Tibial artery (tissue), 4 donors: ENCODE results near the gene PRKRIP1.
"Not testable (repeated sequence)": the region's sequence is repeated elsewhere in the genome, so short reads cannot be mapped to it uniquely, and the experiment has no call there.

ENCODE experiments used
- DNase-seq, 2 donors: peaks; one replicate each; pipeline ENCODE4 v3.0.0-alpha.2; 2019
- H3K27ac ChIP-seq, 2 donors: fragments of 200-600 bp; sonication (generic) in 1 of 2; 1 replicate in 1 of 2; 2 replicates in 1 of 2; pipeline ENCODE4 v1.5.1; 2018 to 2019; ENCODE audit warnings: mild to moderate bottlenecking in 1 of 2
- H3K27me3 ChIP-seq, 2 donors: fragments of 200-600 bp; sonication (generic) in 1 of 2; one replicate each; pipeline versions ENCODE4 v1.5.1 to v1.6.0; 2016 to 2019
- H3K36me3 ChIP-seq, 3 donors: fragments of 200-600 bp; sonication (generic) in 2 of 3; one replicate each; pipeline ENCODE4 v1.5.1; 2016 to 2019; ENCODE audit warnings: mild to moderate bottlenecking in 2 of 3
- H3K4me1 ChIP-seq, 4 donors: fragments of 200-600 bp; sonication (generic) in 2 of 4; 1 replicate in 3 of 4; 2 replicates in 1 of 4; pipeline ENCODE4 v1.5.1; 2016 to 2019
- H3K4me3 ChIP-seq, 2 donors: fragments of 200-600 bp; sonication (generic) in 1 of 2; 1 replicate in 1 of 2; 2 replicates in 1 of 2; pipeline ENCODE4 v1.5.1; 2018 to 2019; ENCODE audit warnings: mild to moderate bottlenecking in 2 of 2
- H3K9me3 ChIP-seq, 3 donors: fragments of 200-600 bp; sonication (generic) in 1 of 3; one replicate each; pipeline ENCODE4 v1.5.1; 2016 to 2019
- intact Hi-C: fragments of 100-400 bp; cut with DNase I; formaldehyde crosslinking; loops from one replicate; pipeline ENCODE4 v1.15.0; 2023; ENCODE audit warnings: low total_unique reads
- TF ChIP-seq, protein P1 (sequence below), 2 experiments: fragments of 200-600 bp in 1 of 2; fragments of 450-650 bp in 1 of 2; IDR thresholded peaks; one replicate each; pipeline ENCODE4 v1.5.1; 2017 to 2019; ENCODE audit warnings: antibody characterized with exemption in 2 of 2, mild to moderate bottlenecking in 1 of 2, moderate library complexity in 1 of 2

The PRKRIP1 gene

DNA sequence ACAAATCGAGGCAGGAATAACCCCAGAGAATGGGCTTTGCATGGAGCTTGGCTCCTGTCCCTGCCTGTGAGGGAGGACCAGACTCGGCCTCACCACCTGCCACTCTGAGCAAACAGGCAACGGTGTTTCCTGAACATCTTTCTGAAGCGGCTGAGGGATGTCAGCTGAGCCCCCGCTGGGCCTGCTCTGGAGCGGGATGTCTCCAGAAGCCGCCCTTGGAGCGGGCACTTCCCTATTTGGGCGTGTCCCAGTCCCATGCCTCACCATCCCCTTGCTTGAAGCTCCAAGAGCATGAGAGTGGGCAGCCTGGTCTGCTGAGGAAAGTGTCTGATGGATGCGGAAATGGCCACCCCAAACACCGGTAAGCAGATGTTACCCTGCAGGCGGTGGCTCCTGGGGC lies 58.3 kb downstream of the PRKRIP1 start:
- Histone ChIP-seq H3K27ac (no peak overlapping the region), H3K27me3 (no peaks in the 10 kb centered on the region), H3K9me3 (no peaks in the 10 kb centered on the region), H3K4me3 (no peak overlapping the region), H3K36me3 (peaks cover 33 to 49% (median 39%) of the 10 kb centered on the region in 3 donors), H3K4me1 (no peaks in the 10 kb centered on the region)
- no peak for DNase-seq
- intact Hi-C loops: no loop called here
- TF ChIP-seq, protein P1, sequence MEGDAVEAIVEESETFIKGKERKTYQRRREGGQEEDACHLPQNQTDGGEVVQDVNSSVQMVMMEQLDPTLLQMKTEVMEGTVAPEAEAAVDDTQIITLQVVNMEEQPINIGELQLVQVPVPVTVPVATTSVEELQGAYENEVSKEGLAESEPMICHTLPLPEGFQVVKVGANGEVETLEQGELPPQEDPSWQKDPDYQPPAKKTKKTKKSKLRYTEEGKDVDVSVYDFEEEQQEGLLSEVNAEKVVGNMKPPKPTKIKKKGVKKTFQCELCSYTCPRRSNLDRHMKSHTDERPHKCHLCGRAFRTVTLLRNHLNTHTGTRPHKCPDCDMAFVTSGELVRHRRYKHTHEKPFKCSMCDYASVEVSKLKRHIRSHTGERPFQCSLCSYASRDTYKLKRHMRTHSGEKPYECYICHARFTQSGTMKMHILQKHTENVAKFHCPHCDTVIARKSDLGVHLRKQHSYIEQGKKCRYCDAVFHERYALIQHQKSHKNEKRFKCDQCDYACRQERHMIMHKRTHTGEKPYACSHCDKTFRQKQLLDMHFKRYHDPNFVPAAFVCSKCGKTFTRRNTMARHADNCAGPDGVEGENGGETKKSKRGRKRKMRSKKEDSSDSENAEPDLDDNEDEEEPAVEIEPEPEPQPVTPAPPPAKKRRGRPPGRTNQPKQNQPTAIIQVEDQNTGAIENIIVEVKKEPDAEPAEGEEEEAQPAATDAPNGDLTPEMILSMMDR (IDR thresholded peaks at IDR 0.05): no peak

DNA sequence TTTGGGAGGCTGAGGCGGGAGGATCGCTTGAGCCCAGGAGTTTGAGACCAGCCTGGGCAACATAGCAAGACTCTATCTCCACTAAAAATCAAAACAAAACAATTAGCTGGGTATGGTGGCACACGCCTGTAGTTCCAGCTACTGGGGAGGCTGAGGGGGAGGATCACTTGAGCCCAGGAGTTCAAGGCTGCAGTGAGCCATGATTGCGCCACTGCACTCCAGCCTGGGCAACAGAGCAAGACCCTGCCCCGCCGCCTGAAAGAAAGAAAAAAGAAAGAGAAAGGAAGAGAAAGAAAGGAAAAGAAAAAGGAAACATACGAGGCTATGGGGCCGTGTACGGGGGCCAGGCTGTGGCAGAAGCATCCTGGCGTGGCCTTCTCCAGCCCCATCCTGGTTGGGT lies 58.8 kb downstream of the PRKRIP1 start:
- H3K4me1 ChIP-seq, H3K9me3 ChIP-seq, DNase-seq, H3K4me3 ChIP-seq, H3K27me3 ChIP-seq, H3K27ac ChIP-seq, intact Hi-C loops: not testable (repeated sequence)
- H3K36me3 ChIP-seq: peaks cover 34 to 53% (median 40%) of the 10 kb centered on the region in 3 donors

DNA sequence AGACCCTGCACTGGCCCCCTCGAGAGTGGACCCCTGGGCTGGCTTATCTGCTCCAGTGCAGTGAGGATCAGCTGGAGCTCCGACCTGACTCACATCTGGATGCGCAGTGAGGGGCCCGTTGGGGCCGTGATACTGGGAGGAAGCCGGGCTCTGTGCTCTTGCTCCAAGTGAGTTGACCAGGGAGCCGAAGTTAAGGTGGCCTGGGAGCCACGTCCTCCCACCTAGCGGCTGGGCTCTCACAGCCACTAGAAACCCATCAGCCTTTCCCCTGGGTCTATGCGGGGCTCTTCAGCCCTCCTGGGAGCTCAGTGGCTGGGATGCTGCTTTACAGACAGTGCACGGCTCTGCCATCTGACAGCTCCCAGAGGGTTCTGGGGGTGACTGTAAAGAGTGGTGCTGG lies 59.4 kb downstream of the PRKRIP1 start:
- no peaks in the 10 kb centered on the region for H3K9me3 ChIP-seq
- H3K27me3 ChIP-seq: no peaks in the 10 kb centered on the region
- TF ChIP-seq, protein P1 (IDR thresholded peaks at IDR 0.05): no peak
- no peaks in the 10 kb centered on the region for H3K4me1 ChIP-seq
- H3K27ac ChIP-seq: no peak overlapping the region
- no peak for DNase-seq
- H3K36me3 ChIP-seq: peaks cover 34 to 53% (median 40%) of the 10 kb centered on the region in 3 donors
- intact Hi-C loops: no loop called here
- H3K4me3 ChIP-seq: no peak overlapping the region

DNA sequence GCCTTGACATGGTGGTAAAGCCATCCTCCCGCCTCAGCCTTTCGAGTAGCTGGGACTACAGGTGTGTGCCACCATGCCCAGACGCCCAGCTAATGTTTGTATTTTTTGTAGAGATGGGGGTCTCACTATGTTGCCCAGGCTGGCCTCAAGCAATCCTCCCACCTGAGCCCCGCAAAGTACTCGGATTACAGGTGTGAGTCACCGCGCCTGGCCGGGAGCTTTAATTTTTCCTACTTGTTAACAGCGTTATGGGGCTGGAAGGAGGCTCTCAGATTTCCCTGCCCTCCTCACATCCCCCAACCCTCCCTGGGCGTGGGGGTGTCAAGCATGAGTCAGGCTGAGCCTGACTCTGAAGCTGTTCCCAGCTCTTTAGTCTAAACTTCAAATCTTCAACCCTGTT lies 60.2 kb downstream of the PRKRIP1 start:
- H3K36me3 ChIP-seq: peaks cover 34 to 53% (median 40%) of the 10 kb centered on the region in 3 donors
- intact Hi-C loops: no loop called here
- no peak for DNase-seq

DNA sequence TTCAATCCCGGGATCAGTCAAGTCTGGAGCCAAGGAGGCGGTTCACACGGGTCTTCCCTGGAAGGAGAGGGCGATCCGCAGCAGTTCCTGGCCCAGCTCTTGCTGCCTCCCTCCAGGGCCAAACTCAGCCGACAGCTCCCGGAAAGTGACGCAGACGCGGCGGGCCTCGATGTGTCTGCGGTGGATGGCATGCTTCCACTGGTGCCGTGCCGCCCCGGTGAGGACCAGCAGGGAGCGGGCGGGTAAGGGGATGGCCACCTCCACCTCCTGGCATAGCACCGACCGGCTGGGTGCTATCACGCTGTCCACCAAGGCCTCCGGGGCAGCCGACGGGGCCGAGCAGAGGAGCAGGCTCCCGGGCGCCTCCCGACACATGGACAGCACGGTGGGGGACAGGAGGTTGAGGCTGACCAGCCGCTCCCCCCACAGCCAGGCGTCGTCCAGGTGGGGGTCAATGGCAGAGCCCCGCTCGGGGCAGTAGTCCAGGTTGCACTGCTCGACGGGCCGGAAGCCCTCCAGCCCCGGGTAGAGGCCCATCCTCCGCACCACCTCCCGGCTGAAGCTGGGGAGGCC lies 61.3 kb downstream of the PRKRIP1 start:
- no peak overlapping the region for H3K4me3 ChIP-seq
- TF ChIP-seq, protein P1 (IDR thresholded peaks at IDR 0.05): no peak
- no peak for DNase-seq
- no peaks in the 10 kb centered on the region for H3K27me3 ChIP-seq
- H3K36me3 ChIP-seq: peaks cover 34 to 53% (median 40%) of the 10 kb centered on the region in 3 donors
- H3K4me1 ChIP-seq: peaks cover 0 to 2% (median 0%) of the 10 kb centered on the region in 4 donors
- H3K9me3 ChIP-seq: no peaks in the 10 kb centered on the region
- intact Hi-C loops: no loop called here
- no peak overlapping the region for H3K27ac ChIP-seq

More for the DNA sequence above, 60.2 kb downstream of the PRKRIP1 start:
- TF ChIP-seq, protein P1 (IDR thresholded peaks at IDR 0.05): no peak
- Histone ChIP-seq H3K9me3 (no peaks in the 10 kb centered on the region), H3K27ac (no peak overlapping the region), H3K4me1 (no peaks in the 10 kb centered on the region), H3K4me3 (no peak overlapping the region), H3K27me3 (no peaks in the 10 kb centered on the region)

DNA sequence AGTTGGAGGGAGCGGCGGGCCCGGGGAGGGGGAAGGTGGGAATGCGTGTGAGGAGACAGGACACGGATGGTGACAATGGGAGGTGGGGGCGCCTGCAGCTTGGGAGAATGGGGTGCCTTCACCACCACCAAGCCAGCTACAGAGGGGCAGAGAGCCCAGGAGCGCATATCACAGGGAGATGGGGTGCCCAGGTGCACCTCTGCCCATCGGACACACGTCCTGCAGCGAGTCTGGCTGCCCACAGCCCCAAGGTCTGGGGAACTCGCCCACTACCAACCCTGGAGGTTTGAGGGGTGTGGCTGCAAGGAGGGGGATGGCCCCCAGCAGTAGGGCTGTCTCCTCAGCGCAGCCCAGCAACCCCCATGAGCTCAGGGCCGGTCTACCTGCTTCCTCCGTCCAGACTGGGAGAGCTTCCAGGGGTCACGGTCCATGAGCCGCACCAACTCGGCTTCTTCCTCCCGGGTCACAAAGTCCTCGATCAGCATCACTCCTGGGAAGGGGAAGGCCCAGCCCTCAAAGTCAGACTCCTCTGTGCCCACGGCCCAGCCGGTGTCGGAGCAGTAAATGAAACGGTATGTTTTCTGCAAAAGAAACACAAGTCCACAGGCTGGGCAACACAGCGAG lies 63.2 kb downstream of the PRKRIP1 start:
- H3K4me1 ChIP-seq: peaks cover 0 to 19% (median 11%) of the 10 kb centered on the region in 4 donors
- TF ChIP-seq, protein P1 (IDR thresholded peaks at IDR 0.05): no peak
- H3K9me3 ChIP-seq: no peaks in the 10 kb centered on the region
- intact Hi-C loops: no loop called here
- H3K27me3 ChIP-seq: no peaks in the 10 kb centered on the region
- H3K27ac ChIP-seq: no peak overlapping the region
- no peak overlapping the region for H3K4me3 ChIP-seq
- no peak for DNase-seq
- peaks cover 34 to 53% (median 40%) of the 10 kb centered on the region in 3 donors for H3K36me3 ChIP-seq
